Trophoblast cell (in vitro differentiated cells and primary cell): ENCODE results near the gene ZC2HC1B.

ENCODE experiments used
- DNase-seq, 2 donors: peaks; one replicate each; pipeline ENCODE4 v3.0.0-alpha.2; 2016
- H2AFZ ChIP-seq: 2 replicates; pipeline ENCODE4 v1.6.1; 2013; ENCODE audit warnings: low read length, moderate library complexity, mild to moderate bottlenecking; ENCODE audit not compliant: insufficient read depth, poor library complexity
- H2AK5ac ChIP-seq: 2 replicates; pipeline ENCODE4 v1.6.1; 2013; ENCODE audit warnings: mild to moderate bottlenecking, low read length
- H2BK120ac ChIP-seq: 2 replicates; pipeline ENCODE4 v1.6.1; 2013; ENCODE audit warnings: low read length, mild to moderate bottlenecking, moderate library complexity; ENCODE audit not compliant: insufficient read depth, poor library complexity
- H2BK12ac ChIP-seq: 2 replicates; pipeline ENCODE4 v1.6.1; 2013; ENCODE audit warnings: mild to moderate bottlenecking, low read length, moderate library complexity
- H2BK5ac ChIP-seq: 2 replicates; pipeline ENCODE4 v1.6.1; 2013; ENCODE audit warnings: low read length, low read depth, moderate library complexity, mild to moderate bottlenecking; ENCODE audit not compliant: poor library complexity
- H3K14ac ChIP-seq: 2 replicates; pipeline ENCODE4 v1.6.1; 2013; ENCODE audit warnings: mild to moderate bottlenecking, low read length
- H3K18ac ChIP-seq: 2 replicates; pipeline ENCODE4 v1.6.1; 2013; ENCODE audit warnings: mild to moderate bottlenecking, low read length
- H3K23ac ChIP-seq: 2 replicates; pipeline ENCODE4 v1.6.1; 2013; ENCODE audit warnings: low read length
- H3K27ac ChIP-seq: 2 replicates; pipeline ENCODE4 v1.5.1; 2013; ENCODE audit warnings: low read depth, mild to moderate bottlenecking, inconsistent platforms, low read length, moderate library complexity
- H3K27me3 ChIP-seq: 2 replicates; pipeline ENCODE4 v1.6.1; 2013; ENCODE audit warnings: inconsistent platforms, mild to moderate bottlenecking, low read length, moderate library complexity; ENCODE audit not compliant: insufficient read depth
- H3K36me3 ChIP-seq, 2 experiments: 1 replicate in 1 of 2; 2 replicates in 1 of 2; pipeline ENCODE4 v1.6.1; 2013; ENCODE audit warnings: low read length in 2 of 2, mild to moderate bottlenecking in 2 of 2, moderate library complexity in 1 of 2; ENCODE audit not compliant: insufficient read depth in 2 of 2, control insufficient read depth in 1 of 2
- H3K4ac ChIP-seq: 2 replicates; pipeline ENCODE4 v1.6.1; 2013; ENCODE audit warnings: low read depth, mild to moderate bottlenecking, low read length, moderate library complexity
- H3K4me1 ChIP-seq, 2 experiments: 1 replicate in 1 of 2; 2 replicates in 1 of 2; pipeline ENCODE4 v1.6.1; 2013; ENCODE audit warnings: low read length in 2 of 2, mild to moderate bottlenecking in 2 of 2, moderate library complexity in 1 of 2; ENCODE audit not compliant: insufficient read depth in 2 of 2, control insufficient read depth in 1 of 2
- H3K4me2 ChIP-seq: 2 replicates; pipeline ENCODE4 v1.6.1; 2013; ENCODE audit warnings: inconsistent platforms, mild to moderate bottlenecking, low read length, moderate library complexity
- H3K4me3 ChIP-seq: 2 replicates; pipeline ENCODE4 v1.5.1; 2013; ENCODE audit warnings: mild to moderate bottlenecking, low read depth, low read length, inconsistent platforms
- H3K79me1 ChIP-seq: one replicate; pipeline ENCODE4 v1.6.1; 2013; ENCODE audit warnings: low read length
- H3K79me2 ChIP-seq: 2 replicates; pipeline ENCODE4 v1.6.1; 2013; ENCODE audit warnings: low read length, mild to moderate bottlenecking; ENCODE audit not compliant: control insufficient read depth, insufficient read depth, poor library complexity
- H3K9ac ChIP-seq: 2 replicates; pipeline ENCODE4 v1.6.1; 2013; ENCODE audit warnings: mild to moderate bottlenecking, low read length
- H3K9me3 ChIP-seq: 2 replicates; pipeline ENCODE4 v1.6.1; 2013; ENCODE audit warnings: low read depth, mild to moderate bottlenecking, control low read depth, inconsistent platforms, low read length; ENCODE audit not compliant: insufficient read depth
- H4K12ac ChIP-seq: 2 replicates; pipeline ENCODE4 v1.6.1; 2013; ENCODE audit warnings: low read depth, mild to moderate bottlenecking, low read length, moderate library complexity
- H4K8ac ChIP-seq: 2 replicates; pipeline ENCODE4 v1.6.1; 2013; ENCODE audit warnings: low read depth, mild to moderate bottlenecking, low read length, moderate library complexity
- H4K91ac ChIP-seq: one replicate; pipeline ENCODE4 v1.6.1; 2013; ENCODE audit warnings: low read depth, mild to moderate bottlenecking, low read length, moderate library complexity
- WGBS: extraction: QIAGEN DNeasy Blood & Tissue Kit; methylation state at CpG from one replicate; pipeline ENCODE4 v1.1.7; 2013; ENCODE audit warnings: missing lambda C conversion rate; ENCODE audit not compliant: insufficient read length, insufficient coverage; ENCODE audit errors: extremely low coverage; 5-methylcytosine and 5-hydroxymethylcytosine counted together

Gene ZC2HC1B

GRCh38 chr6:143949962-143950361, 85.7 kb downstream of the ZC2HC1B start:
- Histone ChIP-seq H2BK12ac (no peak overlapping the region), H3K9me3 (peaks cover 6% of the 10 kb centered on the region), H4K8ac (no peak overlapping the region), H3K9ac (no peak overlapping the region), H2AK5ac (no peak overlapping the region), H2BK5ac (no peak overlapping the region), H3K79me2 (no peaks in the 10 kb centered on the region), H2BK120ac (no peak overlapping the region), H3K4ac (no peak overlapping the region), H3K18ac (no peak overlapping the region), H3K27me3 (no peaks in the 10 kb centered on the region), H3K4me2 (no peak overlapping the region), H4K12ac (no peak overlapping the region), H3K79me1 (no peaks in the 10 kb centered on the region), H3K4me3 (no peak overlapping the region), H3K14ac (no peak overlapping the region), H3K4me1 (no peaks in the 10 kb centered on the region), H4K91ac (no peak overlapping the region), H3K27ac (no peak overlapping the region), H2AFZ (no peak overlapping the region), H3K23ac (no peak overlapping the region), H3K36me3 (no peaks in the 10 kb centered on the region)
- no peak for DNase-seq
- no CpG with 5 or more reads among the region's 9 CpGs for WGBS

DNA sequence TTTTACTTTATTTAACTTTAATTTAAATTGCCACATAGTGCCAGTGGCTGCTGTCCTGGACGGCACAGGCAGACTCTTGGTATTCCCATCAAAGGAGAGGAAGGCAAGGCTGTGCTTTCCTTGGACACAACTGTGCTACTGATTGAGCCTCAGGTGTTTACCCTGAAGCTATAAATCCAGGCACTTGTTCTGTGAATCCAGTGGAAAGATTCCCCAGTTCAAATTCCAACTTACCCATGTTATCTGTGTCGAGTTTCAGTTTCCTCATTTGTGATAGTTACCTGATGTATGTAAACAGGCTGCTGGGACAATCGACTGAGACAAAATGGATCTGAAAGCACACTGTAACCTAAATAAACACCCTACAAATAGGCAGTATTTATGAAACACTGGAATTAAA, 86.6 kb downstream of the ZC2HC1B start:
- peaks cover 6% of the 10 kb centered on the region for H3K9me3 ChIP-seq
- H3K4me2 ChIP-seq: no peak overlapping the region
- H3K79me1 ChIP-seq: no peaks in the 10 kb centered on the region
- no peak overlapping the region for H2AK5ac ChIP-seq
- no peaks in the 10 kb centered on the region for H3K79me2 ChIP-seq
- no peak overlapping the region for H2BK12ac ChIP-seq
- no CpG with 5 or more reads among the region's 3 CpGs for WGBS
- peak in 1 of 2 donors; percentile 30 for DNase-seq
- no peak overlapping the region for H3K9ac ChIP-seq
- H2BK120ac ChIP-seq: no peak overlapping the region
- no peak overlapping the region for H4K91ac ChIP-seq
- no peaks in the 10 kb centered on the region for H3K4me1 ChIP-seq
- no peaks in the 10 kb centered on the region for H3K36me3 ChIP-seq
- no peak overlapping the region for H4K12ac ChIP-seq
- H2AFZ ChIP-seq: no peak overlapping the region
- H2BK5ac ChIP-seq: no peak overlapping the region
- no peak overlapping the region for H3K14ac ChIP-seq
- no peak overlapping the region for H3K27ac ChIP-seq
- H3K23ac ChIP-seq: no peak overlapping the region
- no peaks in the 10 kb centered on the region for H3K27me3 ChIP-seq
- no peak overlapping the region for H3K4ac ChIP-seq
- no peak overlapping the region for H4K8ac ChIP-seq
- no peak overlapping the region for H3K4me3 ChIP-seq
- no peak overlapping the region for H3K18ac ChIP-seq

DNA sequence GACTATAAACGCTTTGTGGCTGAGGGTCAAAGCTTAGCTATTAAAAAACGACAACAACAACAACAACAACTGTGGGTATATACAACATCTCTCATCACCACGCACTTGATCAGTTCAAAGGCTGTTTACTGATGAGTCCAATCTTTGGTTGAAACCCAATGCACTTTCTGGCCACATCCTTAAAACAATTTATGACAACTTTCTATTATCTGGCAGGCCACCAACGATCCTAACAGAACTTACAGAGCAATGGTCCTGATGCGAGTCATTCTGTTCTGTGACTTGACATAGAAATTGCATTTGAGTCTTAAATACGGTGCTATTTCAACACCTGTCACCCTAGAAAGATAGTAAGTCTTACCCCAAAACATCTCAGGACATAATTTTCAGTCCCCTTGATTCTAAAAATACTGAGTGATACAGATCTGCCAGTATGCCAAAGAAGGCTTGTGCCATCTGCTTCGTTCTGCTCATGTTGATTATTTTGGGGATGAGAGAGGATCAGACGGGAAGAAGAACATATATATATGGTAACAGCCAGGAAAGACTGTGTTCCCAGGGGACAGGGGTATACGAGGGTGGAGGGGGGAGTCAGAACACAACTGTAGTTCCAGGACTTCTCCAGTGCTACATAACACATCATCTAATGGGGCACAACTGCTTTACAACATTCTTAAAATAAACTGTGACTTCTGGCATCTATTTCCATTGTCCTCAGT, 87.9 kb downstream of the ZC2HC1B start:
- Histone ChIP-seq H4K91ac (no peak overlapping the region), H3K23ac (no peak overlapping the region), H3K27me3 (no peaks in the 10 kb centered on the region), H3K4me2 (no peak overlapping the region), H2BK12ac (no peak overlapping the region), H3K36me3 (no peaks in the 10 kb centered on the region), H3K79me2 (no peaks in the 10 kb centered on the region), H3K9ac (no peak overlapping the region), H3K79me1 (no peaks in the 10 kb centered on the region), H4K8ac (no peak overlapping the region), H3K18ac (no peak overlapping the region), H2BK5ac (no peak overlapping the region), H4K12ac (no peak overlapping the region), H2AK5ac (no peak overlapping the region), H3K27ac (no peak overlapping the region), H3K4me1 (no peaks in the 10 kb centered on the region), H3K4ac (no peak overlapping the region), H3K4me3 (no peak overlapping the region), H3K9me3 (peaks cover 4% of the 10 kb centered on the region), H2BK120ac (no peak overlapping the region), H2AFZ (no peak overlapping the region), H3K14ac (no peak overlapping the region)
- no peak for DNase-seq
- WGBS: no CpG with 5 or more reads among the region's 9 CpGs

- H3K14ac ChIP-seq: no peak overlapping the region
- H3K4me3 ChIP-seq: no peak overlapping the region
- no peak overlapping the region for H2AK5ac ChIP-seq
- H3K79me2 ChIP-seq: no peaks in the 10 kb centered on the region
- no peaks in the 10 kb centered on the region for H3K36me3 ChIP-seq
- H2BK12ac ChIP-seq: no peak overlapping the region
- no peak overlapping the region for H2AFZ ChIP-seq
- DNase-seq: no peak
- WGBS: no CpG with 5 or more reads among the region's 4 CpGs
- H2BK120ac ChIP-seq: no peak overlapping the region
- no peak overlapping the region for H3K4me2 ChIP-seq
- H3K79me1 ChIP-seq: no peaks in the 10 kb centered on the region
- H3K18ac ChIP-seq: no peak overlapping the region
- H3K9me3 ChIP-seq: peaks cover under 1% of the 10 kb centered on the region
- H3K4ac ChIP-seq: no peak overlapping the region
- no peak overlapping the region for H4K12ac ChIP-seq
- no peak overlapping the region for H3K27ac ChIP-seq
- H3K4me1 ChIP-seq: no peaks in the 10 kb centered on the region
- H3K27me3 ChIP-seq: no peaks in the 10 kb centered on the region
- no peak overlapping the region for H3K9ac ChIP-seq
- H4K8ac ChIP-seq: no peak overlapping the region
- H4K91ac ChIP-seq: no peak overlapping the region
- no peak overlapping the region for H2BK5ac ChIP-seq
- H3K23ac ChIP-seq: no peak overlapping the region
Measured at GRCh38 chr6:143952947-143953701, 88.8 kb downstream of the ZC2HC1B start.
